Endodermal cell (in vitro differentiated cells): Measurements from ENCODE around the gene SH3BGRL2. TPM values are rescaled to one million over a fixed set of nuclear protein-coding genes. Genes with fewer than 3 reads are reported as not detected.
A peak's percentile ranks its signal among the peaks of the same experiment; 100 is the strongest.

Source experiments
- DNase-seq: peaks from one replicate; pipeline ENCODE4 v3.0.0-alpha.2; 2017
- H3K27ac ChIP-seq: 2 replicates; pipeline ENCODE4 v1.5.1; 2013; ENCODE audit warnings: mild to moderate bottlenecking, low read depth, low read length, moderate library complexity
- H3K27me3 ChIP-seq: 2 replicates; pipeline ENCODE4 v1.6.1; 2013; ENCODE audit warnings: mild to moderate bottlenecking, low read length, moderate library complexity; ENCODE audit not compliant: insufficient read depth, control insufficient read depth, poor library complexity, severe bottlenecking
- H3K36me3 ChIP-seq: 2 replicates; pipeline ENCODE4 v1.7.0; 2013; ENCODE audit warnings: mild to moderate bottlenecking, low read length, moderate library complexity; ENCODE audit not compliant: control insufficient read depth, insufficient read depth
- H3K4me1 ChIP-seq: one replicate; pipeline ENCODE4 v1.7.0; 2013; ENCODE audit warnings: low read length; ENCODE audit not compliant: control insufficient read depth, insufficient read depth
- H3K4me3 ChIP-seq: 2 replicates; pipeline ENCODE4 v1.5.1; 2013; ENCODE audit warnings: mild to moderate bottlenecking, low read length, moderate library complexity
- H3K9ac ChIP-seq: 2 replicates; pipeline ENCODE4 v1.6.1; 2013; ENCODE audit warnings: mild to moderate bottlenecking, low read length, moderate library complexity; ENCODE audit not compliant: poor library complexity, severe bottlenecking; ENCODE audit errors: extremely low read depth
- H3K9me3 ChIP-seq: 2 replicates; pipeline ENCODE4 v1.6.1; 2013; ENCODE audit warnings: mild to moderate bottlenecking, low read length, moderate library complexity; ENCODE audit not compliant: control insufficient read depth
- H3K27ac Mint-ChIP-seq: 2 replicates; pipeline ENCODE4 v1.8.0; 2020; ENCODE audit warnings: mixed read lengths
- H3K27me3 Mint-ChIP-seq: 2 replicates; pipeline ENCODE4 v1.8.0; 2021; ENCODE audit warnings: mild to moderate bottlenecking, mixed read lengths; ENCODE audit not compliant: insufficient read depth
- H3K36me3 Mint-ChIP-seq: 2 replicates; pipeline ENCODE4 v1.8.0; 2020; ENCODE audit warnings: low read depth, mixed read lengths
- H3K4me1 Mint-ChIP-seq: 2 replicates; pipeline ENCODE4 v1.8.0; 2020; ENCODE audit warnings: mixed read lengths
- H3K4me3 Mint-ChIP-seq: 2 replicates; pipeline ENCODE4 v1.8.0; 2020; ENCODE audit warnings: mild to moderate bottlenecking, moderate library complexity, mixed read lengths
- H3K9me3 Mint-ChIP-seq: 2 replicates; pipeline ENCODE4 v1.8.0; 2020; ENCODE audit warnings: mild to moderate bottlenecking, mixed read lengths
- CTCF ChIP-seq: fragments of 200-600 bp; sonication (generic); conservative IDR thresholded peaks from 2 replicates; pipeline ENCODE4 v1.5.0; 2021; ENCODE audit warnings: antibody characterized with exemption, mild to moderate bottlenecking
- WGBS, 2 experiments: methylation state at CpG; one replicate each; pipeline versions ENCODE4 v1.1.5 to v1.1.7; 2013; ENCODE audit warnings: missing lambda C conversion rate in 2 of 2, mixed read lengths in 1 of 2; ENCODE audit not compliant: insufficient coverage in 1 of 2, insufficient read length in 1 of 2; 5-methylcytosine and 5-hydroxymethylcytosine counted together
- long read RNA-seq, 4 experiments: library from polyadenylated mRNA in 2 of 4; library from RNA in 1 of 4; library from capped mRNA in 1 of 4; stranded (forward) in 3 of 4; unstranded in 1 of 4; transcript quantifications; one replicate each; pipeline ENCODE4 v2.0.0, GENCODE V29; 2020 to 2021; ENCODE audit warnings: inconsistent platforms in 1 of 4
- polyA plus RNA-seq, 2 experiments: library from polyadenylated mRNA; stranded (reverse); fragments of 50-300 nt; gene quantifications; one replicate each; pipeline ENCODE4 v1.2.3, GENCODE V29; 2013
- total RNA-seq, 2 donors: library from RNA; stranded (reverse); fragmentation: NEBNext Ultra II Directional in 1 of 2; extraction: Animal tissue kit (Norgen Biotek cat#: 25700) in 1 of 2; gene quantifications; 2 replicates in 1 of 2; 3 replicates in 1 of 2; pipeline ENCODE4 v1.2.1, GENCODE V29; 2021

Gene SH3BGRL2
- total RNA-seq: 10 to 100 TPM; 24.3 to 40.1 TPM
- polyA plus RNA-seq (2013, experiment 1 of 2): 15.8 TPM
- 15.9 TPM for polyA plus RNA-seq (2013, experiment 2 of 2)
- long read RNA-seq, experiment 1, full-length matches to known transcripts: 8 of 23 reads
- long read RNA-seq, experiment 1, partial matches to known transcripts: 2 of 23 reads
- long read RNA-seq, experiment 1, other reads (novel, unspliced or antisense): 13 of 23 reads
- long read RNA-seq, experiment 2, full-length matches to known transcripts: 84 of 122 reads
- long read RNA-seq, experiment 2, partial matches to known transcripts: 4 of 122 reads
- long read RNA-seq, experiment 2, other reads (novel, unspliced or antisense): 34 of 122 reads
- long read RNA-seq, experiment 3, full-length matches to known transcripts: 84 of 118 reads
- long read RNA-seq, experiment 3, partial matches to known transcripts: 6 of 118 reads
- long read RNA-seq, experiment 3, other reads (novel, unspliced or antisense): 28 of 118 reads
- long read RNA-seq, experiment 4, full-length matches to known transcripts: 9 of 20 reads
- long read RNA-seq, experiment 4, partial matches to known transcripts: 0 of 20 reads
- long read RNA-seq, experiment 4, other reads (novel, unspliced or antisense): 11 of 20 reads

- H3K4me3 Mint-ChIP-seq: peak within 1 kb of the TSS; percentile 84
- Histone ChIP-seq H3K4me1 (no peaks in the 10 kb centered on the region), H3K36me3 (no peaks in the 10 kb centered on the region), H3K4me3 (peak within 1 kb of the TSS; percentile 94), H3K9me3 (no peaks in the 10 kb centered on the region), H3K27me3 (no peaks in the 10 kb centered on the region), H3K9ac (peak within 1 kb of the TSS; percentile 67), H3K27ac (peak within 1 kb of the TSS; percentile 87)
- peak; percentile 94 for DNase-seq
- 1% methylated on average over 10 to 71 of the region's 72 CpGs for WGBS, 2 experiments
- H3K27ac Mint-ChIP-seq: peak within 1 kb of the TSS; percentile 77
- peaks cover 20% of the 10 kb centered on the region for H3K4me1 Mint-ChIP-seq
- H3K36me3 Mint-ChIP-seq: no peaks in the 10 kb centered on the region
- peaks cover 15% of the 10 kb centered on the region for H3K27me3 Mint-ChIP-seq
- TF ChIP-seq CTCF: no peak
- no peaks in the 10 kb centered on the region for H3K9me3 Mint-ChIP-seq
Measured at GRCh38 chr6:79630883-79631692, at the start of gene SH3BGRL2. TSS of gene SH3BGRL2 (plus strand) at chr6:79631329. CDS start at chr6:79631462, 133 bp downstream.

GRCh38 chr6:79584332-79584731 lies 46.8 kb upstream of the SH3BGRL2 start:
- peak; percentile 32 for TF ChIP-seq CTCF
- H3K4me1 Mint-ChIP-seq: no peaks in the 10 kb centered on the region
- Histone ChIP-seq H3K36me3 (peaks cover 4% of the 10 kb centered on the region), H3K4me1 (no peaks in the 10 kb centered on the region), H3K9me3 (no peaks in the 10 kb centered on the region), H3K27ac (no peak overlapping the region), H3K27me3 (no peaks in the 10 kb centered on the region), H3K9ac (no peak overlapping the region), H3K4me3 (no peak overlapping the region)
- 88 to 89% methylated on average over 1 to 2 of the region's 2 CpGs for WGBS, 2 experiments
- no peak overlapping the region for H3K27ac Mint-ChIP-seq
- H3K9me3 Mint-ChIP-seq: peaks cover 32% of the 10 kb centered on the region
- H3K4me3 Mint-ChIP-seq: no peak overlapping the region
- H3K36me3 Mint-ChIP-seq: peaks cover 5% of the 10 kb centered on the region
- DNase-seq: no peak
- H3K27me3 Mint-ChIP-seq: no peaks in the 10 kb centered on the region

- H3K4me1 Mint-ChIP-seq: no peaks in the 10 kb centered on the region
- Histone ChIP-seq H3K9ac (no peak overlapping the region), H3K4me1 (no peaks in the 10 kb centered on the region), H3K36me3 (peaks cover 4% of the 10 kb centered on the region), H3K27ac (no peak overlapping the region), H3K9me3 (no peaks in the 10 kb centered on the region), H3K27me3 (no peaks in the 10 kb centered on the region), H3K4me3 (no peak overlapping the region)
- peaks cover 12% of the 10 kb centered on the region for H3K9me3 Mint-ChIP-seq
- TF ChIP-seq CTCF: peak; percentile 77
- no peak overlapping the region for H3K4me3 Mint-ChIP-seq
- no peaks in the 10 kb centered on the region for H3K27me3 Mint-ChIP-seq
- DNase-seq: peak; percentile 55
- no peaks in the 10 kb centered on the region for H3K36me3 Mint-ChIP-seq
- no peak overlapping the region for H3K27ac Mint-ChIP-seq
Measured at GRCh38 chr6:79586548-79586947, 44.6 kb upstream of the SH3BGRL2 start.
